HG03280 (cell line): Measurements from ENCODE around the gene DNAJC24.
"Not testable (repeated sequence)": the region's sequence is repeated elsewhere in the genome, so short reads cannot be mapped to it uniquely, and the experiment has no call there.

ENCODE experiments used
- ATAC-seq: cut with Tn5 transposase; IDR thresholded peaks from one replicate; pipeline ENCODE4 v1.9.1; 2021; ENCODE audit warnings: mild to moderate bottlenecking, moderate library complexity; ENCODE audit not compliant: unreplicated experiment

Gene DNAJC24

GRCh38 chr11:31369348-31370329 is at the start of gene DNAJC24, which contains the start of gene DCDC1:
DNAJC24 (plus strand) TSS chr11:31369860; CDS start chr11:31370749, 889 bp downstream.
DCDC1 (minus strand) TSS chr11:31369739; CDS start chr11:31328280, 41,459 bp downstream.
- ATAC-seq: peak; percentile 100

- not testable (repeated sequence) for ATAC-seq
Measured at GRCh38 chr11:31321494-31321893, 48.2 kb upstream of the DNAJC24 start.

GRCh38 chr11:31323145-31323544 is 46.5 kb upstream of the DNAJC24 start:
- ATAC-seq: no peak

GRCh38 chr11:31325160-31325559 is 44.5 kb upstream of the DNAJC24 start:
- no peak for ATAC-seq

GRCh38 chr11:31326470-31327148 is 43.1 kb upstream of the DNAJC24 start:
- ATAC-seq: peak; percentile 91

GRCh38 chr11:31327417-31327816 is 42.2 kb upstream of the DNAJC24 start:
- no peak for ATAC-seq

GRCh38 chr11:31328697-31329096 is 41.0 kb upstream of the DNAJC24 start:
- ATAC-seq: no peak

GRCh38 chr11:31337806-31338205 is 31.9 kb upstream of the DNAJC24 start:
- no peak for ATAC-seq

- ATAC-seq: no peak
Measured at GRCh38 chr11:31340903-31341572, 28.6 kb upstream of the DNAJC24 start.

- no peak for ATAC-seq
Measured at GRCh38 chr11:31351168-31351567, 18.5 kb upstream of the DNAJC24 start.

- no peak for ATAC-seq
Measured at GRCh38 chr11:31355131-31355530, 14.5 kb upstream of the DNAJC24 start.

- no peak for ATAC-seq
Measured at GRCh38 chr11:31355817-31356216, 13.8 kb upstream of the DNAJC24 start.

GRCh38 chr11:31361743-31362142 is 7.9 kb upstream of the DNAJC24 start:
- ATAC-seq: no peak

GRCh38 chr11:31366795-31367194 is 2.9 kb upstream of the DNAJC24 start:
- no peak for ATAC-seq

GRCh38 chr11:31375879-31376278 is 6.2 kb downstream of the DNAJC24 start:
- no peak for ATAC-seq

- no peak for ATAC-seq
Measured at GRCh38 chr11:31383116-31383515, 13.5 kb downstream of the DNAJC24 start.

GRCh38 chr11:31387379-31387778 is 17.7 kb downstream of the DNAJC24 start:
- ATAC-seq: no peak

- ATAC-seq: no peak
Measured at GRCh38 chr11:31397239-31397834, 27.7 kb downstream of the DNAJC24 start.

- ATAC-seq: no peak
Measured at GRCh38 chr11:31404614-31405013, 35.0 kb downstream of the DNAJC24 start.

GRCh38 chr11:31408201-31408600 is 38.5 kb downstream of the DNAJC24 start:
- ATAC-seq: no peak

- ATAC-seq: no peak
Measured at GRCh38 chr11:31412946-31413345, 43.3 kb downstream of the DNAJC24 start.
